H9 (cell line): Measurements from ENCODE around the gene ULK2. TPM values are rescaled to one million over a fixed set of nuclear protein-coding genes. Genes with fewer than 3 reads are reported as not detected.

Experiments
- DNase-seq: peaks from one replicate; pipeline ENCODE4 v3.0.0-alpha.2; 2017
- H2AFZ ChIP-seq: one replicate; pipeline ENCODE4 v1.6.1; 2013; ENCODE audit warnings: mild to moderate bottlenecking, low read length, control low read depth, moderate library complexity
- H2AK5ac ChIP-seq: 2 replicates; pipeline ENCODE4 v1.6.1; 2013; ENCODE audit warnings: low read length, control low read depth, mixed read lengths; ENCODE audit not compliant: insufficient read length
- H2BK120ac ChIP-seq: one replicate; pipeline ENCODE4 v1.6.1; 2013; ENCODE audit warnings: low read depth, mild to moderate bottlenecking, low read length, control low read depth, inconsistent platforms; ENCODE audit not compliant: poor library complexity, severe bottlenecking
- H2BK12ac ChIP-seq: 2 replicates; pipeline ENCODE4 v1.6.1; 2013; ENCODE audit warnings: low read length, control low read depth, mixed read lengths, low read depth; ENCODE audit not compliant: insufficient read length
- H2BK15ac ChIP-seq: 2 replicates; pipeline ENCODE4 v1.6.1; 2013; ENCODE audit warnings: low read depth, low read length, control low read depth
- H2BK20ac ChIP-seq: one replicate; pipeline ENCODE4 v1.6.1; 2013; ENCODE audit warnings: low read depth, mild to moderate bottlenecking, low read length, control low read depth, inconsistent platforms; ENCODE audit not compliant: poor library complexity, severe bottlenecking
- H2BK5ac ChIP-seq: 2 replicates; pipeline ENCODE4 v1.6.1; 2013; ENCODE audit warnings: low read length, control low read depth, mixed read lengths; ENCODE audit not compliant: insufficient read length
- H3K14ac ChIP-seq: 2 replicates; pipeline ENCODE4 v1.6.1; 2013; ENCODE audit warnings: low read length, control low read depth; ENCODE audit not compliant: insufficient read depth
- H3K18ac ChIP-seq: 2 replicates; pipeline ENCODE4 v1.6.1; 2013; ENCODE audit warnings: low read depth, mild to moderate bottlenecking, mixed read lengths, low read length, control low read depth; ENCODE audit not compliant: insufficient read length
- H3K23ac ChIP-seq: 2 replicates; pipeline ENCODE4 v1.6.1; 2013; ENCODE audit warnings: low read length, control low read depth, mixed read lengths, low read depth; ENCODE audit not compliant: insufficient read length
- H3K23me2 ChIP-seq: 2 replicates; pipeline ENCODE4 v1.6.1; 2013; ENCODE audit warnings: low read depth, mild to moderate bottlenecking, mixed read lengths, low read length, control low read depth; ENCODE audit not compliant: insufficient read length, poor library complexity, severe bottlenecking
- H3K27ac ChIP-seq: 2 replicates; pipeline ENCODE4 v1.5.1; 2013; ENCODE audit warnings: low read length, control low read depth, mixed read lengths, low read depth; ENCODE audit not compliant: insufficient read length
- H3K27me3 ChIP-seq: 2 replicates; pipeline ENCODE4 v1.6.1; 2013; ENCODE audit warnings: low read length, control low read depth, inconsistent platforms; ENCODE audit not compliant: insufficient read depth
- H3K4ac ChIP-seq: 2 replicates; pipeline ENCODE4 v1.6.1; 2013; ENCODE audit warnings: low read depth, mild to moderate bottlenecking, control low read depth, inconsistent platforms, low read length, moderate library complexity
- H3K4me1 ChIP-seq: 2 replicates; pipeline ENCODE4 v1.6.1; 2013; ENCODE audit warnings: low read length, control low read depth, inconsistent platforms; ENCODE audit not compliant: insufficient read depth
- H3K4me2 ChIP-seq: 2 replicates; pipeline ENCODE4 v1.6.1; 2013; ENCODE audit warnings: low read length, control low read depth, mixed read lengths; ENCODE audit not compliant: insufficient read length, insufficient read depth
- H3K56ac ChIP-seq: 2 replicates; pipeline ENCODE4 v1.6.1; 2013; ENCODE audit warnings: low read depth, mild to moderate bottlenecking, mixed read lengths, low read length, control low read depth; ENCODE audit not compliant: insufficient read length
- H3K79me1 ChIP-seq: 2 replicates; pipeline ENCODE4 v1.6.1; 2013; ENCODE audit warnings: low read depth, mild to moderate bottlenecking, moderate library complexity, low read length, control low read depth, inconsistent platforms; ENCODE audit not compliant: insufficient read depth, poor library complexity, severe bottlenecking
- H3K79me2 ChIP-seq: 2 replicates; pipeline ENCODE4 v1.6.1; 2013; ENCODE audit warnings: low read length, control low read depth, inconsistent platforms; ENCODE audit not compliant: insufficient read depth
- H3K9ac ChIP-seq: 2 replicates; pipeline ENCODE4 v1.6.1; 2013; ENCODE audit warnings: low read length, control low read depth, mixed read lengths; ENCODE audit not compliant: insufficient read length; ENCODE audit errors: extremely low read depth
- H3K9me3 ChIP-seq: one replicate; pipeline ENCODE4 v1.6.1; 2013; ENCODE audit warnings: low read depth, low read length, inconsistent platforms; ENCODE audit not compliant: control insufficient read depth
- H3T11ph ChIP-seq: one replicate; pipeline ENCODE4 v1.6.1; 2013; ENCODE audit warnings: mild to moderate bottlenecking, low read length, control low read depth, inconsistent platforms
- H4K20me1 ChIP-seq: one replicate; pipeline ENCODE4 v1.6.1; 2013; ENCODE audit not compliant: control insufficient read depth, insufficient read length, insufficient read depth
- H4K5ac ChIP-seq: 2 replicates; pipeline ENCODE4 v1.6.1; 2013; ENCODE audit warnings: low read depth, mild to moderate bottlenecking, mixed read lengths, low read length, control low read depth; ENCODE audit not compliant: insufficient read length
- H4K8ac ChIP-seq: replicated peaks from 2 replicates; pipeline ENCODE4 v1.6.1; 2013; ENCODE audit warnings: low read length, control low read depth, mixed read lengths, low read depth; ENCODE audit not compliant: insufficient read length
- H4K91ac ChIP-seq: 2 replicates; pipeline ENCODE4 v1.6.1; 2013; ENCODE audit warnings: low read depth, mild to moderate bottlenecking, moderate library complexity, mixed read lengths, low read length, control low read depth; ENCODE audit not compliant: insufficient read length
- H3K27ac Mint-ChIP-seq, 3 experiments: 2 replicates in 2 of 3; 3 replicates in 1 of 3; pipeline ENCODE4 v1.8.0; 2020 to 2021; ENCODE audit warnings: mixed read lengths in 3 of 3, mild to moderate bottlenecking in 1 of 3, moderate library complexity in 1 of 3
- H3K27me3 Mint-ChIP-seq: 2 replicates; pipeline ENCODE4 v1.8.0; 2021; ENCODE audit warnings: low read depth, mild to moderate bottlenecking, moderate library complexity, mixed read lengths
- H3K36me3 Mint-ChIP-seq, 3 experiments: 2 replicates in 2 of 3; 3 replicates in 1 of 3; pipeline ENCODE4 v1.8.0; 2020 to 2021; ENCODE audit warnings: low read depth in 3 of 3, mixed read lengths in 3 of 3; ENCODE audit not compliant: insufficient read depth in 1 of 3
- H3K4me1 Mint-ChIP-seq, 2 experiments: 2 replicates each; pipeline ENCODE4 v1.8.0; 2020; ENCODE audit warnings: mixed read lengths in 2 of 2
- H3K4me3 Mint-ChIP-seq, 2 experiments: 2 replicates in 1 of 2; 3 replicates in 1 of 2; pipeline ENCODE4 v1.8.0; 2020 to 2021; ENCODE audit warnings: mild to moderate bottlenecking in 2 of 2, mixed read lengths in 2 of 2, moderate library complexity in 1 of 2
- H3K9me3 Mint-ChIP-seq, 2 experiments: 2 replicates in 1 of 2; 3 replicates in 1 of 2; pipeline ENCODE4 v1.8.0; 2020; ENCODE audit warnings: mild to moderate bottlenecking in 2 of 2, mixed read lengths in 2 of 2, moderate library complexity in 1 of 2
- total RNA-seq: library from RNA; stranded (reverse); gene quantifications from 2 replicates; pipeline ENCODE4 v1.2.1, GENCODE V29; 2021
- TF ChIP-seq, protein P1 (sequence below): fragments of 200-600 bp; sonication (generic); conservative IDR thresholded peaks from 3 replicates; pipeline ENCODE4 v1.8.0; 2021; ENCODE audit warnings: antibody characterized with exemption, mild to moderate bottlenecking

ULK2 gene
- total RNA-seq, 1 experiment from 2014 or later, result 11.5 TPM

DNA sequence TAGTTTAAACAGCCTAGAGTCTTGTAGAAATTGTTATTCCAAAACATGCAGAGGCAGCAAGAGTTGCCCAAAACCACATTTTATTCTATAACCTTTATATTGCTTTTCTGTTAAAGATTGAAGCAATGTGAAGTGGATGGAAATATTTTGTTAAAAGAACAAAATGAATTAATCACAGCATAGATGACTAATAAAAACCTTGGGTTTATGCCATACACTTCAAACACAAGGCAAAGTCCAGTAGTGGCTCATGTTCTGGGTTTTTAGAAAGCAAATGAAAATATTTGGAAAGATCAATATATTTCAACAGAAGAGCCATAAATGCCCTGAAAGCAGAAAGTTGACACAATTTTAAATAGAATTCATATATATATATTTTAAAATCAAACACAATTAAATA, 36.7 kb upstream of the ULK2 start:
- no peak overlapping the region for H3K9ac ChIP-seq
- no peak overlapping the region for H4K5ac ChIP-seq
- no peak overlapping the region for H3K14ac ChIP-seq
- no peak overlapping the region for H3T11ph ChIP-seq
- H3K9me3 ChIP-seq, result no peaks in the 10 kb centered on the region
- no peaks in the 10 kb centered on the region for H3K27me3 ChIP-seq
- H2AK5ac ChIP-seq, result no peak overlapping the region
- H3K18ac ChIP-seq, result no peak overlapping the region
- H3K27ac ChIP-seq, result no peak overlapping the region
- H2BK5ac ChIP-seq, result no peak overlapping the region
- no peaks in the 10 kb centered on the region for H3K79me1 ChIP-seq
- no peak overlapping the region for H3K23ac ChIP-seq
- Mint-ChIP-seq H3K27me3 (no peaks in the 10 kb centered on the region), H3K4me3 (no peak overlapping the region), H3K36me3 (peaks cover 25 to 82% (median 63%) of the 10 kb centered on the region in 3 experiments; a peak in 6 of 7 replicates), H3K27ac (no peak overlapping the region), H3K4me1 (no peaks in the 10 kb centered on the region), H3K9me3 (no peaks in the 10 kb centered on the region)
- H4K8ac ChIP-seq, result no peak overlapping the region
- no peak overlapping the region for H2BK120ac ChIP-seq
- H3K56ac ChIP-seq, result no peak overlapping the region
- H3K79me2 ChIP-seq, result no peaks in the 10 kb centered on the region
- H2BK15ac ChIP-seq, result no peak overlapping the region
- H2BK20ac ChIP-seq, result no peak overlapping the region
- TF ChIP-seq, protein P1, sequence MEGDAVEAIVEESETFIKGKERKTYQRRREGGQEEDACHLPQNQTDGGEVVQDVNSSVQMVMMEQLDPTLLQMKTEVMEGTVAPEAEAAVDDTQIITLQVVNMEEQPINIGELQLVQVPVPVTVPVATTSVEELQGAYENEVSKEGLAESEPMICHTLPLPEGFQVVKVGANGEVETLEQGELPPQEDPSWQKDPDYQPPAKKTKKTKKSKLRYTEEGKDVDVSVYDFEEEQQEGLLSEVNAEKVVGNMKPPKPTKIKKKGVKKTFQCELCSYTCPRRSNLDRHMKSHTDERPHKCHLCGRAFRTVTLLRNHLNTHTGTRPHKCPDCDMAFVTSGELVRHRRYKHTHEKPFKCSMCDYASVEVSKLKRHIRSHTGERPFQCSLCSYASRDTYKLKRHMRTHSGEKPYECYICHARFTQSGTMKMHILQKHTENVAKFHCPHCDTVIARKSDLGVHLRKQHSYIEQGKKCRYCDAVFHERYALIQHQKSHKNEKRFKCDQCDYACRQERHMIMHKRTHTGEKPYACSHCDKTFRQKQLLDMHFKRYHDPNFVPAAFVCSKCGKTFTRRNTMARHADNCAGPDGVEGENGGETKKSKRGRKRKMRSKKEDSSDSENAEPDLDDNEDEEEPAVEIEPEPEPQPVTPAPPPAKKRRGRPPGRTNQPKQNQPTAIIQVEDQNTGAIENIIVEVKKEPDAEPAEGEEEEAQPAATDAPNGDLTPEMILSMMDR, result no peak
- H3K4ac ChIP-seq, result no peak overlapping the region
- no peak overlapping the region for H2AFZ ChIP-seq
- H3K4me2 ChIP-seq, result no peak overlapping the region
- no peaks in the 10 kb centered on the region for H3K4me1 ChIP-seq
- DNase-seq, result no peak
- no peak overlapping the region for H4K91ac ChIP-seq
- no peaks in the 10 kb centered on the region for H4K20me1 ChIP-seq
- H2BK12ac ChIP-seq, result no peak overlapping the region
- H3K23me2 ChIP-seq, result no peaks in the 10 kb centered on the region
